ENCODE results near the gene ROR2. TPM values are rescaled to one million over a fixed set of nuclear protein-coding genes. Genes with fewer than 3 reads are reported as not detected.

The ROR2 gene
- total and polyA plus RNA-seq, 2 of the 8 experiments (the other 6 are each of a cell fraction or from before 2014, with no cell fraction given), result 2.7 to 4.3 TPM

- TF ChIP-seq USF2 (IDR thresholded peaks at IDR 0.05; ENCODE audit: low read length) (no peak), SP2 (IDR thresholded peaks at IDR 0.05; ENCODE audit: low read length) (no peak), KDM4A (IDR thresholded peaks at IDR 0.05; ENCODE audit: low read depth, low read length, severe bottlenecking) (no peak), TCF12 (IDR thresholded peaks at IDR 0.05; ENCODE audit: low read depth, low read length) (no peak), RAD21 (IDR thresholded peaks at IDR 0.05 in 1 of 2, conservative IDR thresholded peaks at IDR 0.05 in 1 of 2; ENCODE audit: low read depth in 2 of 2, low read length in 2 of 2) (no peak)
Measured at GRCh38 chr9:91907484-91908292, 42.3 kb downstream of the ROR2 start (continued).

Data from H1 (cell line).